ENCODE results near the gene TSC1. TPM values are rescaled to one million over a fixed set of nuclear protein-coding genes. Genes with fewer than 3 reads are reported as not detected.
A peak's percentile ranks its signal among the peaks of the same experiment; 100 is the strongest.
"Not testable (repeated sequence)": the region's sequence is repeated elsewhere in the genome, so short reads cannot be mapped to it uniquely, and the experiment has no call there.

Gene TSC1
- total RNA-seq: 42.6 TPM
- long read RNA-seq, full-length matches to known transcripts: 3 of 11 reads
- long read RNA-seq, partial matches to known transcripts: 2 of 11 reads
- long read RNA-seq, other reads (novel, unspliced or antisense): 6 of 11 reads

DNA sequence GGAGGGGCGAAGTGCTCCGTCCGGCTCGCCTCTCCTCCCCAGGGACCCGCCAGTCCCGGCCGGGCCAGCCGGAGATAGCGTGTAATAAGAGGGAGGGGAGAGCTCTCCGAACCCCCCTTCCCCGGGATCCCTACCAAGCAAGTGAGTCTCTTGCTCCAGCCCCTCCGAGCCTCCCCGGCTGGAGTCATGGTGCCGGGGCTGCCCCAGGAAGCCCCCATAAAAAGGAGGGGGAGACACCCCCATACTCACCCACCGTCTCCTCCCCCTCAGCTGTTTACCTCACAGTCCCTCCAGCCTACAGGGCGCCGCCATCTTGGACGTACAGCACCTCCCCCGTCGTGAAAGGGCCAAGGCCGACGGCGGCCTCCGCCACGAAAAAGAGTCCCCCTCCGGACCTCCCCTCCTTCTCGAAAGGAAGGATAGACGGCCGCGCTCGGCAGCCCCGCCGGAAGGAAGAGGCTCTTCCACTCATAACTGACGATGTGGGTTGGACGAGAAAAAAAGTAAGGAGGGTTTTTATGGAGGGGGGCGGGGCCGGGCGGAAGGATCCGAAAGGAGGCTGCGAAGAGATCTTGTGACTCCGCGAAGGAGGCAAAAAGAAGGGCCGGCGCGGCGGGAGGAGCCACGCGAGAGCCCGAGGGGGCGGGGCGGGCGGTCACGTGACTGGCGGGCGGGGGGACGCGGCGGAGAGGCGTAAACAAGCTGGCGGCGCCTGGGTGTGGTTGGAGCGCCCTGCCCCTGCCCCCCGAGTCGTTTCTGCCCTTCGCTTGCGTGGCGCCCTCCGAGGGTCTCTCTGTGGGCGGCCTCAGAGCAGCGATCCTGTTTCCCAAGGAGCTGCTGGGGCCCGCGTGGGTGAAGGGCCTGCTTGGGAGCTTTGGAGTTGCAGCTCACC lies at the start of gene TSC1:
TSC1 (minus strand) TSS at position 323 of the 892 bp plus-strand sequence. CDS start 15,744 bp downstream, outside the sequence.
- DNase-seq (ENCODE audit: missing footprints): peak; percentile 98
- intact Hi-C loops (cut with DNase I): no loop called here
- peak; percentile 94 for ATAC-seq

GRCh38 chr9:132993511-132993939 lies 49.1 kb upstream of the TSC1 start:
- DNase-seq (ENCODE audit: missing footprints) (no peak), ATAC-seq (no peak)
- intact Hi-C loops (cut with DNase I): no loop called here

- intact Hi-C loops (cut with DNase I): no loop called here
- DNase-seq (ENCODE audit: missing footprints) (no peak), ATAC-seq (no peak)
These were observed 47.2 kb upstream of the TSC1 start for GRCh38 chr9:132991351-132992300.

DNA sequence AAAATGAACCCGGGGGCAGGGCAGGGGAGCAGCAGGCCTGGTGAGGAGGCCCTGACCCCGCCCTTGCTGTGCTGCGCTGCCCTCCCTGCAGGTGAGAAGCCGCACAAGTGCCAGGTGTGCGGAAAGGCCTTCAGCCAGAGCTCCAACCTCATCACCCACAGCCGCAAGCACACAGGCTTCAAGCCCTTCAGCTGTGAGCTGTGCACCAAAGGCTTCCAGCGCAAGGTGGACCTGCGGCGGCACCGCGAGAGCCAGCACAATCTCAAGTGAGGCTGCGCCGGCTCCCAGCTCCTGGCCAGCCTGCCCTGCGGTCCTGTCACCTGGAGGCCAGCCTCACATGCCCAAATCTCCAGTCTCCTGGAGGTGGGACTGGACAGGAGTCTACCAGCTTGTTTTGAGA lies 46.4 kb upstream of the TSC1 start:
- ATAC-seq (no peak), DNase-seq (ENCODE audit: missing footprints) (no peak)
- intact Hi-C loops (cut with DNase I): no loop called here

- DNase-seq (ENCODE audit: missing footprints); ATAC-seq; intact Hi-C loops (cut with DNase I): not testable (repeated sequence)
These were observed 45.7 kb upstream of the TSC1 start for GRCh38 chr9:132989998-132990557.

- ATAC-seq: no peak
- intact Hi-C loops (cut with DNase I): no loop called here
- DNase-seq (ENCODE audit: missing footprints): no peak
These were observed 45.1 kb upstream of the TSC1 start for GRCh38 chr9:132989414-132989996.

DNA sequence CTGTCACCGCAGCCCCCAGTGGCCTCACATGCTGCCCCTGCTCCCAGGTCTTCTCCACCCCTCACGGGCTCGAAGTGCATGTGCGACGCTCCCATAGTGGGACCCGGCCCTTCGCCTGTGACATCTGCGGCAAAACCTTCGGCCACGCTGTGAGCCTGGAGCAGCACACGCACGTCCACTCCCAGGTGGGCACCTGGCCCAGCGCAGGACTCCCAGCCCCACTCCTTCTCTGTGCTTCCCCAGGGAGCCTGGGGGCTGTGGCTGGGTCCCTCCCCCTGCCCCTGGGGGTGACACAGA lies 44.5 kb upstream of the TSC1 start:
- DNase-seq (ENCODE audit: missing footprints) (no peak), ATAC-seq (no peak)
- intact Hi-C loops (cut with DNase I): no loop called here

DNA sequence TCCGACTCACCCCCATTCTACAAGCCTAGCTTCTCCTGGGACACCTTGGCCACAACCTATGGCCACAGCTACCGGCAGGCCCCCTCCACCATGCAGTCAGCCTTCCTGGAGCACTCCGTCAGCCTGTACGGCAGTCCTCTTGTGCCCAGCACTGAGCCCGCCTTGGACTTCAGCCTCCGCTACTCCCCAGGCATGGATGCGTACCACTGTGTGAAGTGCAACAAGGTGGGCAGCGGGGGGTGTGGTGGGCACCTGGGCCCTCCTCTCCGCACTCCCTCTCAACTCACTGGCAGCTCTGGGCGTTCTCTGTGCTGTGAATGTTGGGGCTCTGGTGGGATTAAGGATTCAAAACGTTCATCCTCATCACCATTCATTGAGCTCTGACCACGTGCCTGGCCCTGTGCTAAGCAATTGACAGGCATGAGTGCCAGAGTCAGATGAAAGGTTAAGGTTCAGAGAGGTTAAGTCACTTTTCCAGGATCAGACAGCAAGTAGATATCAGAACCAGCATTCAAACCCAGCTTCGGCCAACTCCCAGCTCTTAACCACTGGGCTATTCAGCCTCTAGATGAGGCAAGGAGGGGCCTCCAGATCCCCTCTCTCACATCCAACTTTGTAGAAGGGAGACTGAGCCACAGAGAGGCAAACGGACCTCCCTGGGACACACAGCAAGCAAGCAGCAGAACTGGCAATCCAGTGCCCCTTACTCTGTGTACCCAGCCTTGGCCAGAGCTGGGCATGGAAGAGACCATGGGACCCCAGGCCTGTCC lies 44.0 kb upstream of the TSC1 start:
- intact Hi-C loops (cut with DNase I): no loop called here
- ATAC-seq: no peak

DNA sequence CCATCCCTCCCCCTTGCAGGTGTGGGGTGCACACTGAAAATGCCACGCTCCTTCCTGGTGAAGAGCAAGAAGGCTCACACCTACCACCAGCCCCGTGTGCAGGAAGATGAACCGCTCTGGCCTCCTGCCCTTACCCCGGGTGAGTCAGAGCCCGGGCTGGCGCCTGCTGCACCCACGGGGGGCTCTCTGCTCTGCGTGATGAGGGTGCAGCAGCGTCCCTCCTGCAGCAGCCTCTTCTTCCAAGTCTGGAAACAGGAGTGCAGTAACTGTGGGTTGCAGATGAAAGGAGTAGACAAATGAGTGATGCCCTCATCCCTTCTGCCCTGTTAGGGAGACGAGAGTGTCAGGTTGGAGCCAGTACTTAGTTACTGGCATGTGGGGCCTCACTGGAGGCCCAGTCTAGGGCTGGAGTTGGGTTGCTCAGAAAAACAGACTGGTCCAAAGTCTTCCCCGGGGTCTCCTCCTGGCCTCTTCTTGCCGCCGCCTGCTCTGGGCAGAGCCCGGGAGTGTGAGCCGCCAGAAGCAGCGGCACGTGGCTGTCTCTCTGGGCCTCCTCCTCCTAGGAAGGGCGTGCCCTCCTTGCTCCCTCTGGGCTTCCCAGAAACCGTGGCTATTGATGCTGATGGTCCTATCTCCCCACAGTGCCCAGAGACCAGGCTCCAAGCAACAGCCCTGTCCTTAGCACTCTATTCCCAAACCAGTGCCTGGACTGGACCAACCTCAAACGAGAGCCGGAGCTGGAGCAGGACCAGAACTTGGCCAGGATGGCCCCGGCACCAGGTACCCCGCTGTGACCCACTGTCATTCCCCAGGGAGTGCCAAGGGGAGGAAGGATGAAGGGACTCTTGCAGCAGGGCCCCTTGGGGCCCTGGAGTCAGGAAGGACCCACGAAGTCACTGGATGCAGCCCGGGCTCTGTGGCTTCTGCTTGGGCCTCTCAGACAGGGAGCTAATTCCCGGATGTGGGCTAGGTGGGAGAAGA lies 42.5 kb upstream of the TSC1 start:
- no peak for ATAC-seq
- no peak for DNase-seq (ENCODE audit: missing footprints)
- intact Hi-C loops (cut with DNase I): no loop called here

More for the DNA sequence above, 44.0 kb upstream of the TSC1 start:
- DNase-seq (ENCODE audit: missing footprints): no peak

- intact Hi-C loops (cut with DNase I): no loop called here
- DNase-seq (ENCODE audit: missing footprints) (no peak), ATAC-seq (peak; percentile 56)
These were observed 41.7 kb upstream of the TSC1 start for GRCh38 chr9:132986114-132986513.

- ATAC-seq: no peak
- intact Hi-C loops (cut with DNase I): no loop called here
- no peak for DNase-seq (ENCODE audit: missing footprints)
These were observed 41.1 kb upstream of the TSC1 start for GRCh38 chr9:132985489-132985888.

DNA sequence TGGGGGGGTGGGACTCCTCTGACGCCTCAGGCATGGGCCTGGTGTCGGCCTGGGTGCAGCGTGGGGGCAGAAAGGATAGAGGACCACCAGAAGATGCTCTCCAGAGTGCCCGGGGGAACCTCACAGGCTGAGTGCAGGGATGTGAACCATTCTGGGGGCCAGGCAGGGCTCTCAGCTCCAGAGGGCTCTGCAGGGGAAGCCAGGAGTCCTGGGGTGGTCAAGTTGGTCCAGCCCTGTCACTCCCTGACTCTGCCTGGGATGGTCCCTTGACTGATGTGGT lies 40.6 kb upstream of the TSC1 start:
- intact Hi-C loops (cut with DNase I): no loop called here
- no peak for ATAC-seq

DNA sequence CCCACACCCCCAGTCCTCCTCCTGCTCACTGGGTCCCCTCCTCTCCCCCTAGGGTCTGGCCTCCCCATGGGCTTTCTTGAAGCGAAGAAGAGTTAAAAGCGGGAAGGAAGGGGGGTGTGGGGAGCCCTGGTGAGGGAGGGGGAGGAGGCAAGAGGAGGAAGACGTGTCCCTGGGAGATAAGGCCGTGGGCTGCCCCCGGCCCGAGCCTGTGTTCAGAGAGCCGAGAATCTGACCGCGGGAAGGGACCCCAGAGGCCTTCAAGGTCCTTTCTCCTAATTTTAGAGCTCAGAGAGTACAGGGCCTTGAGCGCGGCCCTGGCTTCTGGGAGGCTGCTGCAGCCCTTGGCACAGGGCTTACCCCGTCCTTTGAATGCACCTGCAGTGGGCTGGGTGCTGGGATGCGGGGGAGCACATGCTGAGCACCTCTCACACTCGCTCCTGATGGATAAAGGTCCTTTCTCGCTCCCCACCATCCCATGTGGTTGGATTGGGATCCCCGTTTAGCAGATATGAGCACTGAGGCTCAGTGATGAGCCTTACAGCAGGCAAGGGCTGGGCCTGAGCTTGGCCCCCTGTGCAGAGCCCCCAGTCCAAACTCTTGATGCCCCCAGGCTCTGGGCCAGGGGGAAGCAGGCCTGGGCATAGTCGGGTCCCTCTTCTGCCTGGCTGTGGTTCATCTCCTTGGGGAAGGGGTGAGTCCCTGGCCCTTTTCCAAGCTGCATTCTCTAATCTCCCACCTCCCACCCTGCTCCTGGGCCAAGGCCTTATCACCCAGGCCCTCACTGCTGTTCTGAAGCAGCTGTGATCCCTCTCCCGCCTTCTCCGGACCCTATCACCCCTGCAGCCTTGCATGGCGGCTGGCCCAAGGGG lies 40.0 kb upstream of the TSC1 start:
- ATAC-seq (no peak), DNase-seq (ENCODE audit: missing footprints) (no peak)
- intact Hi-C loops (cut with DNase I): no loop called here

More for the DNA sequence above, 40.6 kb upstream of the TSC1 start:
- no peak for DNase-seq (ENCODE audit: missing footprints)

DNA sequence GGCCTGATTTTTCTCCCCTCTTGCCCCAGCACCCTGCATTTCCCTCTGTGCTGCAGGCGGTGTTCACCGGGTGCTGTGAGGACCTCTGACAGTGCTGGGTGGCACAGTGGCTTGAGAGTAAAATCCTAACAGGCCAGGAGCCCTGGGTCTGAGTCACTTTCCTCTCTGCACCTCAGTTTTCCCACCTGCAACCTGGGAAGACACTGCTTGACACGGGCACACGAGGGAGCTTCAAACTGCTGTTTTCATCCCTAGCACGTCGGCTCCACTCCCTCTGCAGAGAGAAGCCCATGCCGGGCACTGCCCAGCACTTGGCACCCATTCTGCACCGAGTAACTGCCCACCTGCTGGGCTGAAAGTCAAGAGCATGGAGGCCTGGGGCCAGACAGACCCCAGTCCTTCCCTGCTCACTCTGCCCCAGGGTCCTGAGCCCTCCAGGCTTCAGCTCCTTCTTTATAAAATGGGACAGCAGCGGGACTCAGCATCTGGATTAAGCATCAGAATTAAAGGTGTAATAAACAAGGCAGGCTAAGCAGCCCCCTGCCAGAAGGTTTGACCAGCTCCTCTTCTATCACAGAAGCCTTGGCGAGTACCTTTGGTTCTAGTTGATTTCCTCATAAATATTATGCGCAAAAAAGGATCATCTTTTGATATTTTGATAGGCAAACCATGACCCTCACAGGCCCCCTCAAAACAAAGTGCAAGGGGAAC lies 39.2 kb upstream of the TSC1 start:
- no peak for DNase-seq (ENCODE audit: missing footprints)
- intact Hi-C loops (cut with DNase I): no loop called here
- ATAC-seq: no peak

DNA sequence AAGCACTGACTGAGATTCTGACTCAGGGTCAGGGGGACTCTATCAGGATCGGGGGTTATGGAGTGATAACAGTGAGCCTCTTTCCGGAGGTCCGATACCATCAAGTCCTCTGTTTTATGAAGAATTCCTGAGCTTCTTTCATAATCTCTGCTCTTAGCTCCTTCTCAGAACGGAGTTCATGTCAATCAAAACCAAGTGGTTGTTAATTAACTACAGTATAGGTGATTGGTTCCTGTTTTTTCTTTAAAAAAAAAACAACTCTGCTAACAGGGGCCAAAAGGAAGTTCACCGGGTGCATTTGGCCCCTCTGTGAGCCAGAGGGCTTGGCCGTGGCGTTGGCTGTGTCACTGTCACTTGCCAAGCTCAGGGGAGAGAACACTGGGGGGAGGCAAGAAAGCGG lies 38.0 kb upstream of the TSC1 start:
- DNase-seq (ENCODE audit: missing footprints) (no peak), ATAC-seq (no peak)
- intact Hi-C loops (cut with DNase I): no loop called here

GRCh38 chr9:132980157-132980556 lies 35.7 kb upstream of the TSC1 start:
- no peak for DNase-seq (ENCODE audit: missing footprints)
- intact Hi-C loops (cut with DNase I): no loop called here
- no peak for ATAC-seq

Data from Right ventricle myocardium inferior (tissue), 1 donor.